K562 (cell line): ENCODE results near the gene CC2D1A. TPM values are rescaled to one million over a fixed set of nuclear protein-coding genes. Genes with fewer than 3 reads are reported as not detected.

Experiments used
- ATF6 ChIP-seq: sonication (generic); formaldehyde crosslinking; IDR thresholded peaks from 2 replicates; pipeline ENCODE4 v1.4.0; 2020; ENCODE audit warnings: mild to moderate bottlenecking, missing genetic modification reagents
- CSDE1 ChIP-seq, 2 experiments: fragments of 450-650 bp; IDR thresholded peaks; 2 replicates each; pipeline ENCODE4 v1.6.1; 2016; ENCODE audit warnings: mild to moderate bottlenecking in 1 of 2
- CTBP1 ChIP-seq: fragments of 450-650 bp; IDR thresholded peaks from 2 replicates; pipeline ENCODE4 v1.6.1; 2016; ENCODE audit warnings: borderline replicate concordance
- ELF4 ChIP-seq: fragments of 450-650 bp; formaldehyde crosslinking; IDR thresholded peaks from 2 replicates; pipeline ENCODE4 v1.4.0; 2022; ENCODE audit warnings: missing genetic modification characterization
- ESRRA ChIP-seq: fragments of 450-650 bp; IDR thresholded peaks from 2 replicates; pipeline ENCODE4 v1.6.1; 2014; ENCODE audit warnings: low read depth, mild to moderate bottlenecking, moderate library complexity, borderline replicate concordance
- ETV5 ChIP-seq: sonication (generic); formaldehyde crosslinking; IDR thresholded peaks from 2 replicates; pipeline ENCODE4 v1.4.0; 2020; ENCODE audit warnings: low read depth, mild to moderate bottlenecking, missing genetic modification reagents
- FOXM1 ChIP-seq, 2 experiments: fragments of 450-650 bp in 1 of 2; sonication (generic) in 1 of 2; formaldehyde crosslinking in 1 of 2; IDR thresholded peaks; 2 replicates each; pipeline versions ENCODE4 v1.6.1 to v1.9.0; 2017 to 2022; ENCODE audit warnings: low read depth in 2 of 2, mild to moderate bottlenecking in 2 of 2, missing genetic modification reagents in 1 of 2, moderate library complexity in 1 of 2
- HINFP ChIP-seq: fragments of 450-650 bp; conservative IDR thresholded peaks from 2 replicates; pipeline ENCODE4 v1.6.1; 2016; ENCODE audit warnings: missing genetic modification characterization, low read depth, mild to moderate bottlenecking, control low read depth, missing compliant biosample characterization
- MTA1 ChIP-seq: fragments of 450-650 bp; IDR thresholded peaks from 2 replicates; pipeline ENCODE4 v1.6.1; 2017; ENCODE audit warnings: borderline replicate concordance
- MXI1 ChIP-seq: IDR thresholded peaks from 2 replicates; pipeline ENCODE4 v1.6.1; 2011; ENCODE audit warnings: low read depth, mild to moderate bottlenecking, improper control_type of control experiment, low read length
- MYC ChIP-seq, 2 experiments: fragments of 250-450 bp in 1 of 2; sonication (Bioruptor Pico) in 1 of 2; IDR thresholded peaks; 2 replicates each; pipeline versions ENCODE4 v1.5.1 to v1.6.1; 2012 to 2021; ENCODE audit warnings: low read depth in 2 of 2, borderline replicate concordance in 1 of 2, improper control_type of control experiment in 1 of 2, low read length in 1 of 2, mild to moderate bottlenecking in 1 of 2, moderate library complexity in 1 of 2
- NBN ChIP-seq: fragments of 450-650 bp; IDR thresholded peaks from 2 replicates; pipeline ENCODE4 v1.6.1; 2016; ENCODE audit warnings: low read depth, mild to moderate bottlenecking
- POLR2AphosphoS2 ChIP-seq: IDR thresholded peaks from 2 replicates; pipeline ENCODE4 v1.6.1; 2012; ENCODE audit warnings: low read length, improper control_type of control experiment
- POU5F1 ChIP-seq: fragments of 150-350 bp; IDR thresholded peaks from 2 replicates; pipeline ENCODE4 v1.6.1; 2014; ENCODE audit warnings: borderline replicate concordance, low read length, low read depth, mild to moderate bottlenecking; ENCODE audit not compliant: partially characterized antibody
- SIRT6 ChIP-seq: IDR thresholded peaks from one replicate; pipeline ENCODE4 v1.6.1; 2012; ENCODE audit warnings: low read depth, mild to moderate bottlenecking, control low read depth, inconsistent platforms, low read length, moderate library complexity
- ZFPM2 ChIP-seq: fragments of 250-450 bp; sonication (Bioruptor Pico); IDR thresholded peaks from 2 replicates; pipeline ENCODE4 v1.5.1; 2022; ENCODE audit warnings: mild to moderate bottlenecking
- ZMIZ1 ChIP-seq, 2 experiments: fragments of 150-350 bp in 1 of 2; IDR thresholded peaks; 2 replicates each; pipeline ENCODE4 v1.6.1; 2012 to 2016; ENCODE audit warnings: low read depth in 2 of 2, low read length in 2 of 2, mild to moderate bottlenecking in 1 of 2, moderate library complexity in 1 of 2
- polyA plus RNA-seq, 8 experiments: library from polyadenylated mRNA; depleted of rRNA in 4 of 8; stranded (reverse) in 5 of 8; unstranded in 3 of 8; fragments of >200 nt; fragmentation: Nextera tagmentation in 2 of 8; fragmentation: Illumina TruSeq in 1 of 8; extraction: Ambion mirVana in 2 of 8; extraction: Trizol in 1 of 8; gene quantifications; 2 replicates each; pipeline versions ENCODE4 v1.2.1 to v1.2.3, GENCODE V29; 2011 to 2014; ENCODE audit warnings: inconsistent platforms in 1 of 8, missing spikeins in 1 of 8
- total RNA-seq, 7 experiments: library from RNA; depleted of rRNA in 6 of 7; stranded (reverse); fragments of >200 nt in 6 of 7; fragmentation: Illumina TruSeq in 2 of 7; extraction: Trizol in 2 of 7; gene quantifications; 2 replicates each; pipeline versions ENCODE4 v1.2.1 to v1.2.3, GENCODE V29; 2011 to 2021; ENCODE audit warnings: low replicate concordance in 1 of 7
- TF ChIP-seq, protein P1 (sequence below): fragments of 450-650 bp; formaldehyde crosslinking; IDR thresholded peaks from 2 replicates; pipeline ENCODE4 v1.4.0; 2020; ENCODE audit warnings: mild to moderate bottlenecking, moderate library complexity

CC2D1A gene
- total and polyA plus RNA-seq, 9 of the 15 experiments (the other 6 are each of a cell fraction or from before 2014, with no cell fraction given): 0.32 to 31.0 (median 12.9) TPM

DNA sequence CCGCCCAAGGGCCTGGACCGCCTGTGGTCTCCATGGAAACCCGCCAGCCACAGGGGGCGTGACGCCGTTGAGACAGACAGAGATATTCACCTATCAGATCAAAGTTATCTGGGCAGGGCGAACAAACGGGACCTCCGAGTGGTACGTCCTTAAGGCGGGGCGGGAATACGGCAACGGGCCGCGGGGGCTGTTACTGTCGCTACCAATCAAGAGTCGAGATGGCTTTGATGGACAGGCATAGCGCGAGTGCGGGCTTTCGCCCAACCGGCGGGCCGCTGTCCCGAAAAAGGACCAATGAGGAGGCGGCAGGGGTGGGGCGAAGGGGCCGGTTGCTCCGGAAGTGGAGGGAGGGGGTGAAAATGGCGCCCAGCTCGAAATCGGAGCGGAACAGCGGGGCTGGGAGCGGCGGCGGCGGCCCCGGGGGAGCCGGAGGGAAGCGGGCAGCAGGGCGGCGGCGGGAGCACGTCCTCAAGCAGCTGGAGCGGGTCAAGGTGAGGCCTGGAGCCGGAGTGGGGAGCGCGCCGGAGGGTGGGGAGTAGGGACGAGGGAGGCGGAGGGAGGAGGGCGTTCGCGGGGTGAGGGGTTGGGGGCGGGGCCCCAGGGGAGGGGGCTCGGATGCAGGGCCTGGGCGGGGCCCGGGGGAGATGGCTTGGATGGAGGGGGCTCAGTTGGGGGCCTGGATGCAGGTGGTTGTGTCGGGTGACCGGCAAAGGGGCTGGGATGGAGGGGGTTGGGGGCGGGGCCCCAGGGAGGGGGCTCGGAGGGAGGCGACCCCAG lies 46.3 kb downstream of the CC2D1A start, which contains the start of gene DCAF15 (continued):
- no peak for TF ChIP-seq HINFP (tag)
- no peak for TF ChIP-seq NBN
- TF ChIP-seq, protein P1, sequence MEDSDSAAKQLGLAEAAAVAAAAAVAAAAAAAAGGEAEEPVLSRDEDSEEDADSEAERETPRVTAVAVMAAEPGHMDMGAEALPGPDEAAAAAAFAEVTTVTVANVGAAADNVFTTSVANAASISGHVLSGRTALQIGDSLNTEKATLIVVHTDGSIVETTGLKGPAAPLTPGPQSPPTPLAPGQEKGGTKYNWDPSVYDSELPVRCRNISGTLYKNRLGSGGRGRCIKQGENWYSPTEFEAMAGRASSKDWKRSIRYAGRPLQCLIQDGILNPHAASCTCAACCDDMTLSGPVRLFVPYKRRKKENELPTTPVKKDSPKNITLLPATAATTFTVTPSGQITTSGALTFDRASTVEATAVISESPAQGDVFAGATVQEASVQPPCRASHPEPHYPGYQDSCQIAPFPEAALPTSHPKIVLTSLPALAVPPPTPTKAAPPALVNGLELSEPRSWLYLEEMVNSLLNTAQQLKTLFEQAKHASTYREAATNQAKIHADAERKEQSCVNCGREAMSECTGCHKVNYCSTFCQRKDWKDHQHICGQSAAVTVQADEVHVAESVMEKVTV: no peak
- TF ChIP-seq ELF4 (CRISPR knock-in tag): peak; percentile 92
- TF ChIP-seq ESRRA: peak; percentile 30; the same call in 1 of the 2 replicates
- no peak for TF ChIP-seq ATF6 (CRISPR knock-in tag)
- peak; percentile 92 for TF ChIP-seq ETV5 (CRISPR knock-in tag)
- no peak for TF ChIP-seq MTA1
- TF ChIP-seq MYC (IDR thresholded peaks at IDR 0.05; ENCODE audit: low read depth, low read length): no peak; the same call in 1 of the 2 replicates
- no peak for TF ChIP-seq MYC (CRISPR knock-in tag; IDR thresholded peaks at IDR 0.05; ENCODE audit: borderline replicate concordance, low read depth)
- peak in 1 of 2 experiments; percentile 86; a peak in 2 of 4 replicates for TF ChIP-seq CSDE1 (IDR thresholded peaks at IDR 0.05)
- no peak for TF ChIP-seq POLR2AphosphoS2
- TF ChIP-seq CTBP1: peak; percentile 36; the same call in 1 of the 2 replicates
- no peak for TF ChIP-seq ZMIZ1 (IDR thresholded peaks at IDR 0.05; ENCODE audit: low read depth in 2 of 2, low read length in 2 of 2)
- no peak for TF ChIP-seq MXI1
- TF ChIP-seq POU5F1: no peak
- TF ChIP-seq ZFPM2: no peak
- no peak for TF ChIP-seq SIRT6
- peak; percentile 57; the same call in 1 of the 2 replicates for TF ChIP-seq FOXM1 (IDR thresholded peaks at IDR 0.05; ENCODE audit: low read depth)
- TF ChIP-seq FOXM1 (CRISPR knock-in tag; IDR thresholded peaks at IDR 0.05; ENCODE audit: low read depth): no peak
